SJSA1 (cell line): ENCODE measurements around the gene ELAVL4. TPM values are rescaled to one million over a fixed set of nuclear protein-coding genes. Genes with fewer than 3 reads are reported as not detected.
"Not testable (repeated sequence)": the region's sequence is repeated elsewhere in the genome, so short reads cannot be mapped to it uniquely, and the experiment has no call there.

Source experiments
- DNase-seq, 2 experiments: peaks; one replicate each; pipeline ENCODE4 v3.0.0-alpha.2; 2015 to 2020; ENCODE audit warnings: low spot score in 2 of 2, low read depth in 1 of 2
- H3K27ac ChIP-seq: fragments of 250-450 bp; sonication (Bioruptor Pico); 2 replicates; pipeline ENCODE4 v1.5.1; 2020; ENCODE audit warnings: mild to moderate bottlenecking, moderate library complexity
- H3K27me3 ChIP-seq: fragments of 250-450 bp; sonication (Bioruptor Pico); replicated peaks from 2 replicates; pipeline ENCODE4 v1.5.1; 2020; ENCODE audit warnings: mild to moderate bottlenecking, moderate library complexity
- H3K36me3 ChIP-seq: fragments of 250-450 bp; sonication (Bioruptor Pico); 2 replicates; pipeline ENCODE4 v1.5.1; 2020; ENCODE audit warnings: mild to moderate bottlenecking
- H3K4me1 ChIP-seq: fragments of 250-450 bp; sonication (Bioruptor Pico); replicated peaks from 2 replicates; pipeline ENCODE4 v1.6.1; 2021; ENCODE audit warnings: mild to moderate bottlenecking
- H3K4me3 ChIP-seq: fragments of 250-450 bp; sonication (Bioruptor Pico); 2 replicates; pipeline ENCODE4 v1.5.1; 2020; ENCODE audit warnings: mild to moderate bottlenecking
- H3K9me3 ChIP-seq: fragments of 250-450 bp; sonication (Bioruptor Pico); replicated peaks from 2 replicates; pipeline ENCODE4 v1.5.1; 2020; ENCODE audit warnings: mild to moderate bottlenecking
- total RNA-seq: library from RNA; depleted of rRNA; stranded (reverse); fragments of >200 nt; shearing (Covaris generic); gene quantifications from 2 replicates; pipeline ENCODE4 v1.2.3, GENCODE V29; 2014

Gene ELAVL4
- total RNA-seq, 1 experiment from 2014 or later, result not detected

- Histone ChIP-seq H3K27ac (no peak overlapping the region), H3K4me3 (no peak overlapping the region), H3K9me3 (no peaks in the 10 kb centered on the region), H3K36me3 (no peaks in the 10 kb centered on the region), H3K27me3 (no peaks in the 10 kb centered on the region), H3K4me1 (no peaks in the 10 kb centered on the region)
- no peak for DNase-seq
Measured at GRCh38 chr1:50139339-50140181, 30.8 kb downstream of the ELAVL4 start.

- H3K36me3 ChIP-seq, result no peaks in the 10 kb centered on the region
- no peaks in the 10 kb centered on the region for H3K27me3 ChIP-seq
- no peak for DNase-seq
- H3K9me3 ChIP-seq, result no peaks in the 10 kb centered on the region
- H3K27ac ChIP-seq, result no peak overlapping the region
- no peak overlapping the region for H3K4me3 ChIP-seq
- no peaks in the 10 kb centered on the region for H3K4me1 ChIP-seq
Measured at GRCh38 chr1:50140182-50140447, 31.4 kb downstream of the ELAVL4 start.

GRCh38 chr1:50147191-50147850 lies 38.6 kb downstream of the ELAVL4 start:
- Histone ChIP-seq H3K4me3 (no peak overlapping the region), H3K4me1 (0 out of 2 replicates have a peak, but pooled peaks cover 4% of the 10 kb centered on the region), H3K27ac (no peak overlapping the region), H3K27me3 (0 out of 2 replicates have a peak, but pooled peaks cover 3% of the 10 kb centered on the region), H3K9me3 (no peaks in the 10 kb centered on the region), H3K36me3 (no peaks in the 10 kb centered on the region)
- DNase-seq, result no peak

- H3K4me3 ChIP-seq, result no peak overlapping the region
- DNase-seq, result no peak
- H3K27ac ChIP-seq, result no peak overlapping the region
- no peaks in the 10 kb centered on the region for H3K9me3 ChIP-seq
- H3K4me1 ChIP-seq, result 0 out of 2 replicates have a peak, but pooled peaks cover 4% of the 10 kb centered on the region
- 0 out of 2 replicates have a peak, but pooled peaks cover 6% of the 10 kb centered on the region for H3K27me3 ChIP-seq
- no peaks in the 10 kb centered on the region for H3K36me3 ChIP-seq
Measured at GRCh38 chr1:50148142-50148923, 39.6 kb downstream of the ELAVL4 start.

GRCh38 chr1:50152236-50152635 lies 43.5 kb downstream of the ELAVL4 start:
- no peak overlapping the region for H3K4me3 ChIP-seq
- H3K9me3 ChIP-seq, result no peaks in the 10 kb centered on the region
- no peak overlapping the region for H3K27ac ChIP-seq
- peaks cover 12% of the 10 kb centered on the region; the same call in 1 of the 2 replicates for H3K27me3 ChIP-seq
- DNase-seq, result no peak
- no peaks in the 10 kb centered on the region for H3K36me3 ChIP-seq
- H3K4me1 ChIP-seq, result 0 out of 2 replicates have a peak, but pooled peaks cover 4% of the 10 kb centered on the region

- Histone ChIP-seq H3K36me3 (no peaks in the 10 kb centered on the region), H3K9me3 (no peaks in the 10 kb centered on the region), H3K27me3 (peaks cover 12% of the 10 kb centered on the region; the same call in 1 of the 2 replicates), H3K4me1 (no peaks in the 10 kb centered on the region), H3K4me3 (no peak overlapping the region), H3K27ac (no peak overlapping the region)
- no peak for DNase-seq
Measured at GRCh38 chr1:50155541-50155940, 46.8 kb downstream of the ELAVL4 start.

GRCh38 chr1:50156241-50157010 lies 47.7 kb downstream of the ELAVL4 start:
- H3K4me1 ChIP-seq, result no peaks in the 10 kb centered on the region
- no peak for DNase-seq

GRCh38 chr1:50157306-50157941 lies 48.7 kb downstream of the ELAVL4 start:
- Histone ChIP-seq H3K9me3 (no peaks in the 10 kb centered on the region), H3K4me1 (no peaks in the 10 kb centered on the region), H3K27me3 (peaks cover 8% of the 10 kb centered on the region; the same call in 1 of the 2 replicates), H3K36me3 (no peaks in the 10 kb centered on the region), H3K4me3 (no peak overlapping the region), H3K27ac (no peak overlapping the region)
- DNase-seq, result no peak

More at GRCh38 chr1:50156241-50157010, 47.7 kb downstream of the ELAVL4 start:
- Histone ChIP-seq H3K36me3 (no peaks in the 10 kb centered on the region), H3K4me3 (no peak overlapping the region), H3K27ac (no peak overlapping the region), H3K27me3 (peaks cover 10% of the 10 kb centered on the region; the same call in 1 of the 2 replicates), H3K9me3 (no peaks in the 10 kb centered on the region)

GRCh38 chr1:50158421-50158820 lies 49.7 kb downstream of the ELAVL4 start:
- Histone ChIP-seq H3K27ac (no peak overlapping the region), H3K36me3 (no peaks in the 10 kb centered on the region), H3K4me1 (no peaks in the 10 kb centered on the region), H3K27me3 (peaks cover 6% of the 10 kb centered on the region; the same call in 1 of the 2 replicates), H3K9me3 (no peaks in the 10 kb centered on the region), H3K4me3 (no peak overlapping the region)
- DNase-seq, result no peak

GRCh38 chr1:50163680-50164079 lies 55.0 kb downstream of the ELAVL4 start:
- Histone ChIP-seq H3K4me1 (no peaks in the 10 kb centered on the region), H3K36me3 (no peaks in the 10 kb centered on the region), H3K27ac (no peak overlapping the region), H3K27me3 (no peaks in the 10 kb centered on the region), H3K9me3 (no peaks in the 10 kb centered on the region), H3K4me3 (no peak overlapping the region)
- DNase-seq, result no peak

GRCh38 chr1:50166351-50166750 lies 57.6 kb downstream of the ELAVL4 start:
- not testable (repeated sequence) for H3K4me1 ChIP-seq, H3K27me3 ChIP-seq, H3K27ac ChIP-seq, H3K36me3 ChIP-seq, DNase-seq, H3K4me3 ChIP-seq, H3K9me3 ChIP-seq

- no peak overlapping the region for H3K27ac ChIP-seq
- 0 out of 2 replicates have a peak, but pooled peaks cover 5% of the 10 kb centered on the region for H3K27me3 ChIP-seq
- DNase-seq, result no peak
- no peaks in the 10 kb centered on the region for H3K9me3 ChIP-seq
- no peaks in the 10 kb centered on the region for H3K4me1 ChIP-seq
- no peaks in the 10 kb centered on the region for H3K36me3 ChIP-seq
- no peak overlapping the region for H3K4me3 ChIP-seq
Measured at GRCh38 chr1:50172299-50172698, 63.6 kb downstream of the ELAVL4 start.

GRCh38 chr1:50174101-50174500 lies 65.4 kb downstream of the ELAVL4 start:
- no peak for DNase-seq
- Histone ChIP-seq H3K4me3 (no peak overlapping the region), H3K9me3 (no peaks in the 10 kb centered on the region), H3K36me3 (no peaks in the 10 kb centered on the region), H3K4me1 (no peaks in the 10 kb centered on the region), H3K27ac (no peak overlapping the region), H3K27me3 (0 out of 2 replicates have a peak, but pooled peaks cover 5% of the 10 kb centered on the region)
